Activated T-helper 1 cell treated with anti-CD3 and anti-CD28 coated beads, Interleukin-12 subunit alpha, Interleukin-12 subunit beta, Interleukin-2, Interleukin-4 antibody, amounts not matched to agents 30 ng/mL and 10 ng/mL and 1 ng/mL, durations not matched to agents 14 hours and 24 hours and 36 hours (primary cell): ENCODE data around the gene KCNAB1. TPM values are rescaled to one million over a fixed set of nuclear protein-coding genes. Genes with fewer than 3 reads are reported as not detected.

Source experiments
- DNase-seq: peaks from one replicate; pipeline ENCODE4 v3.0.0; 2021; ENCODE audit warnings: low spot score
- H3K27ac Mint-ChIP-seq: one replicate; pipeline ENCODE4 v1.8.0; 2021; ENCODE audit warnings: mild to moderate bottlenecking, mixed read lengths
- H3K27me3 Mint-ChIP-seq: one replicate; pipeline ENCODE4 v1.8.0; 2022; ENCODE audit warnings: mild to moderate bottlenecking, moderate library complexity, mixed read lengths; ENCODE audit not compliant: insufficient read depth
- H3K36me3 Mint-ChIP-seq: one replicate; pipeline ENCODE4 v1.8.0; 2021; ENCODE audit warnings: low read depth, mixed read lengths
- H3K4me1 Mint-ChIP-seq: one replicate; pipeline ENCODE4 v1.8.0; 2021; ENCODE audit warnings: low read depth, mixed read lengths
- H3K4me3 Mint-ChIP-seq: one replicate; pipeline ENCODE4 v1.8.0; 2021; ENCODE audit warnings: mild to moderate bottlenecking, moderate library complexity, mixed read lengths
- H3K9me3 Mint-ChIP-seq: one replicate; pipeline ENCODE4 v1.8.0; 2021; ENCODE audit warnings: mixed read lengths
- intact Hi-C: fragments of 100-400 bp; cut with micrococcal nuclease; formaldehyde crosslinking; loops from one replicate; pipeline ENCODE4 v1.15.1; 2024
- total RNA-seq: library from RNA; stranded (reverse); gene quantifications from 2 replicates; pipeline ENCODE4 v1.2.3, GENCODE V29; 2022

KCNAB1 gene
- total RNA-seq, 1 donor from 2014 or later: not detected

- Mint-ChIP-seq H3K4me3 (no peak overlapping the region), H3K27ac (no peak overlapping the region), H3K36me3 (no peaks in the 10 kb centered on the region), H3K27me3 (peaks cover 34% of the 10 kb centered on the region), H3K9me3 (no peaks in the 10 kb centered on the region), H3K4me1 (no peaks in the 10 kb centered on the region)
- no peak for DNase-seq
- intact Hi-C loops: no loop called here
These were observed 327.9 kb downstream of the KCNAB1 start for GRCh38 chr3:156448300-156448699.

GRCh38 chr3:156449710-156450574 lies 329.6 kb downstream of the KCNAB1 start:
- DNase-seq: no peak
- no peaks in the 10 kb centered on the region for H3K36me3 Mint-ChIP-seq
- H3K4me1 Mint-ChIP-seq: no peaks in the 10 kb centered on the region
- H3K27me3 Mint-ChIP-seq: peaks cover 35% of the 10 kb centered on the region
- H3K4me3 Mint-ChIP-seq: no peak overlapping the region
- no peaks in the 10 kb centered on the region for H3K9me3 Mint-ChIP-seq
- no peak overlapping the region for H3K27ac Mint-ChIP-seq
- intact Hi-C loops: loop anchor here (1.0 to 2.0 kb wide), 2 partner anchors 59 to 299 kb away; no protein-coding TSS in a partner anchor

DNA sequence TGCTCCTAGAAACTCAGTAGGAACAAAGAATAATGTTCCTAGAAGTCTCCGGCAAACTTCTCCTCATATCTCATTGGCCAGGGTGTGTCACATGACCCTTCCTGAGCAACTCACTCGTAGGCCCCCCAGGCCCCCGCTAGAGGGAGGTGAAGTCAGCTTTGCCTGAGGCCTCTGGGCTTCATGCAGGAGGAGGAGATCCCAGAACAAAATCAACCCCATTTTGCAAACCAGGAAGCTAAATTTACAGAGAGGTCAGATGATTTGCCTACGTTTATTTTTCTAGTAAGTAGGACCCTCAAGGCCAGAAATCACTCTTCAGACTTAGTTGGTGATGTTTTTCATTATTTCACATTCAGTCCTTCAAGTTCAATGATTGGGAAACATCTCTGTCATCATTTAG lies 335.5 kb downstream of the KCNAB1 start:
- intact Hi-C loops: no loop called here
- H3K36me3 Mint-ChIP-seq: no peaks in the 10 kb centered on the region
- H3K27me3 Mint-ChIP-seq: peaks cover 21% of the 10 kb centered on the region
- no peaks in the 10 kb centered on the region for H3K4me1 Mint-ChIP-seq
- no peak for DNase-seq
- no peak overlapping the region for H3K4me3 Mint-ChIP-seq
- H3K27ac Mint-ChIP-seq: no peak overlapping the region
- no peaks in the 10 kb centered on the region for H3K9me3 Mint-ChIP-seq

GRCh38 chr3:156456771-156457224 lies 336.4 kb downstream of the KCNAB1 start:
- DNase-seq: no peak
- no peak overlapping the region for H3K27ac Mint-ChIP-seq
- no peaks in the 10 kb centered on the region for H3K4me1 Mint-ChIP-seq
- H3K4me3 Mint-ChIP-seq: no peak overlapping the region
- intact Hi-C loops: no loop called here
- no peaks in the 10 kb centered on the region for H3K36me3 Mint-ChIP-seq
- no peaks in the 10 kb centered on the region for H3K9me3 Mint-ChIP-seq
- peaks cover 25% of the 10 kb centered on the region for H3K27me3 Mint-ChIP-seq

- intact Hi-C loops: no loop called here
- DNase-seq: no peak
- H3K4me1 Mint-ChIP-seq: no peaks in the 10 kb centered on the region
- H3K9me3 Mint-ChIP-seq: no peaks in the 10 kb centered on the region
- H3K36me3 Mint-ChIP-seq: no peaks in the 10 kb centered on the region
- H3K27me3 Mint-ChIP-seq: peaks cover 32% of the 10 kb centered on the region
- no peak overlapping the region for H3K27ac Mint-ChIP-seq
- H3K4me3 Mint-ChIP-seq: no peak overlapping the region
These were observed 339.1 kb downstream of the KCNAB1 start for GRCh38 chr3:156459434-156459833.

DNA sequence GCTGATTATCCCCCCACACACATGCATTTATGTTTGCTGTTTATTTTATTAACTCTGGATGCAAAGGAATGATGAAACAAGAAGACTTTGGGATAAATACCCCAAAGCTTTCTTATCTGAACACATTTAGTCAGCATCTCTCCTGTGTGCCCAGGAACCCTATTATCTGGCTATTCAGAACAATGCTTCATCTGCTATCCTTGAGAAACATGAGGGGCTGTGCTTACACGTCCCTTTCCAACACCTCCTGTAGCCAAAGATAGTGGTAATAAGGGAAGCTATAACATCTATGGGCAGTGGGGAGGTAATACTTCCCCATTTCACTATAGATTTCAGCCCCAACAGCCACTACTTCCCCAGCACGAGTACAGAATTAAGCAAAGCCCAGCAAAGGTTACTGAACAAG lies 339.8 kb downstream of the KCNAB1 start:
- H3K4me1 Mint-ChIP-seq: no peaks in the 10 kb centered on the region
- no peaks in the 10 kb centered on the region for H3K9me3 Mint-ChIP-seq
- no peak overlapping the region for H3K4me3 Mint-ChIP-seq

DNA sequence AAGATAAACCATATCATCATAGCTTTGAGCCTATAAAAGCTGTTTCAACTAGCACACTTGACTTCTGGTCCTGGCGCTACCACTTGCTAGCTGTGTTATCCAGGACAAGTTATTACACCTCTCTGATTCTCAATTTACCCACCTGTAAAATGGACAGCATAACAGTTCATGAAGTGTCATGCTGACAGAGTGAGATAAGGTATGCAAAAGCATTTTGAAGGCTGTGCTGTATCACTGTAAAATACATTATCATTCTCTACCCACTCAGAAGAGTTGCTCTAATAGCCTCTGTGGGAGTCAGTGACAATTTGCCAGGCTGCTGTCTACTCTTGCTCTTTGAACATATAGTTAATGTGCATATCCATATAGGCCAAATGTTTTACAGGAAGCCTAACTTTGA lies 341.5 kb downstream of the KCNAB1 start:
- Mint-ChIP-seq H3K36me3 (no peaks in the 10 kb centered on the region), H3K27me3 (peaks cover 38% of the 10 kb centered on the region), H3K27ac (no peak overlapping the region), H3K9me3 (no peaks in the 10 kb centered on the region), H3K4me3 (no peak overlapping the region), H3K4me1 (no peaks in the 10 kb centered on the region)
- intact Hi-C loops: no loop called here
- DNase-seq: no peak

More for the DNA sequence above, 339.8 kb downstream of the KCNAB1 start:
- intact Hi-C loops: no loop called here
- H3K27me3 Mint-ChIP-seq: peaks cover 33% of the 10 kb centered on the region
- no peak for DNase-seq
- no peaks in the 10 kb centered on the region for H3K36me3 Mint-ChIP-seq
- H3K27ac Mint-ChIP-seq: no peak overlapping the region

- Mint-ChIP-seq H3K36me3 (no peaks in the 10 kb centered on the region), H3K4me1 (no peaks in the 10 kb centered on the region), H3K9me3 (no peaks in the 10 kb centered on the region), H3K27ac (no peak overlapping the region), H3K27me3 (peaks cover 35% of the 10 kb centered on the region), H3K4me3 (no peak overlapping the region)
- intact Hi-C loops: no loop called here
- DNase-seq: no peak
These were observed 342.7 kb downstream of the KCNAB1 start for GRCh38 chr3:156463123-156463522.

DNA sequence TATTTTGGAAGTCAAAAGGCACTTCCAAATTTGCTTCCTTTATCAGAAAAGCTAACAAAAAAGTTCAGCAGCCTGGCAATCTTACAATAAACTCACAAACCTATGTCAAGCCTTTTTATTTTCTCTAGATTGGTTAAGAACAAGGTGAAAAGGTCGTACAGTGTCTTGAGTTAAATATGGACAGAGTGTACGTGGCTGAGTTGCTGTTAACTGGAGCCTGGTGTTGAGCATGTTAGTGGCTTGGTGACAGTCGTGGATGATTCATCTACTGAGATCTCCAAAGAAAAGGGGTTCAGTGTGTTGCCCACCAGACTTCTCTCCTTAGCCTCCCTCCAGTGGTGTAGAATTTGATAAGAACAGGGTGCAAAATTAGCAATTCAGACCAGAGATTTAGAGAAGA lies 344.8 kb downstream of the KCNAB1 start:
- no peak overlapping the region for H3K27ac Mint-ChIP-seq
- intact Hi-C loops: no loop called here
- no peaks in the 10 kb centered on the region for H3K36me3 Mint-ChIP-seq
- no peaks in the 10 kb centered on the region for H3K4me1 Mint-ChIP-seq
- no peak for DNase-seq
- H3K9me3 Mint-ChIP-seq: no peaks in the 10 kb centered on the region
- peaks cover 45% of the 10 kb centered on the region for H3K27me3 Mint-ChIP-seq
- H3K4me3 Mint-ChIP-seq: no peak overlapping the region

- Mint-ChIP-seq H3K4me3 (no peak overlapping the region), H3K27me3 (peaks cover 37% of the 10 kb centered on the region), H3K4me1 (no peaks in the 10 kb centered on the region), H3K27ac (no peak overlapping the region), H3K36me3 (no peaks in the 10 kb centered on the region), H3K9me3 (no peaks in the 10 kb centered on the region)
- DNase-seq: no peak
- intact Hi-C loops: no loop called here
These were observed 349.1 kb downstream of the KCNAB1 start for GRCh38 chr3:156469456-156469855.

DNA sequence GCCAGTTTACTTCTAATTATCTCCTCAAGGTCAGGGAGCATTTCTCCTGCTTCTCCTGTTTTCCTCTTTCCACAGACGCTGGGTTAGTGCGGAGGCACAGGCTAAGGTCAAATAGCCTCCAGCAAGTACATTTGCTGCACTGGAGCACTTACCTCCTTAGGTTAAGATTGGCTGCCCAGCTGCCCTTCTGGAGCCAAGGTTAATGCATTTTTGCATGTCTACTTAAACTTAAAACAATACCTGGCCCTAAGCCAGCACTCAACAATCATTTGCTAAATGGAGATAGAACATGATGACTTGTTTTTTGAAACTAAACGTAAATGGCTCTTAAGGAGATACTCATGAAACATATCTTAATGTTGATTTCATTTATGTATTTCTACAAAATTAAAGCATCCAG lies 351.1 kb downstream of the KCNAB1 start:
- H3K36me3 Mint-ChIP-seq: no peaks in the 10 kb centered on the region
- H3K9me3 Mint-ChIP-seq: no peaks in the 10 kb centered on the region
- intact Hi-C loops: loop anchor here (5.0 kb wide), 1 partner anchor 36 kb away; no protein-coding TSS in a partner anchor
- no peak for DNase-seq
- H3K27ac Mint-ChIP-seq: no peak overlapping the region
- H3K27me3 Mint-ChIP-seq: peaks cover 46% of the 10 kb centered on the region
- no peaks in the 10 kb centered on the region for H3K4me1 Mint-ChIP-seq
- H3K4me3 Mint-ChIP-seq: no peak overlapping the region

DNA sequence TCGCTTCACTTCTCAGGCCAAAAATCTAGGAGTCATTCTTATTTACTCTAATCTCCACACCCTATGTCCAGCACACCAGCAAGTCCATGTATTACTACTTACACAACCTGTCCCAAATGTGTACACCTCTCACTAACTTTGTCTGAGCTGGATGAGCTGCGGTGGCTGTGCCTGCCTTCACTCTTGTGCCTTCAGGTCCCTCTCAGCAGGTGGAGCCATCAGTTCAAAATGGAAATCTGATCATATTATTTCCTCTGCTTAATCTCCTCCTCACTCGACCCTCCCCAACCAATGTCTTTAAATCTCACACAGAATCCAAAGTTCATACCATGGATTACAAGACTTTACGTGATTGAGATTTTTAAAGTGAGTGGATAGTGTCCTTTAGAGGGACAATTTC lies 351.8 kb downstream of the KCNAB1 start:
- Mint-ChIP-seq H3K4me1 (no peaks in the 10 kb centered on the region), H3K9me3 (no peaks in the 10 kb centered on the region), H3K36me3 (no peaks in the 10 kb centered on the region), H3K27me3 (peaks cover 53% of the 10 kb centered on the region), H3K4me3 (no peak overlapping the region), H3K27ac (no peak overlapping the region)
- no peak for DNase-seq
- intact Hi-C loops: loop anchor here (5.0 kb wide), 1 partner anchor 35 kb away; no protein-coding TSS in a partner anchor

DNA sequence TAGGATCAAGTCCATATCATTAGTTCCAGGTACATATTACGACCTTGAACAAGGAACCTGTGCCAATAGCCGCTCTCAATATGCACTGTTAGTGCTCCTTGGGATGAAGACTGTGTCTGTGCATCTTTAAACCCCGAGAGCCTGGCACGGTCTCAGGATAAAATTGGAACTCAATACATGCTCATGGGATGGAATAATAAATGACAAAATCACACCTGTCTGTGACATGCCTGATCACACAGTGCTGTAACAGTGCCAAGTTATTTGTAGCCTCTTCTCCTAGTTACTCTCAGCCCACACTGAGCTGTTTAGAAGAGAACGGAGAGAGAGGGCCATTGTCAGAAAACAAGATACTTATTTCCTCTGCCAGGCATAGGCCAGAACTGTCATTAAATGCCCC lies 352.3 kb downstream of the KCNAB1 start:
- intact Hi-C loops: loop anchor here (5.0 kb wide), 1 partner anchor 35 kb away; no protein-coding TSS in a partner anchor
- Mint-ChIP-seq H3K27me3 (peaks cover 54% of the 10 kb centered on the region), H3K4me1 (no peaks in the 10 kb centered on the region), H3K9me3 (no peaks in the 10 kb centered on the region), H3K36me3 (no peaks in the 10 kb centered on the region), H3K4me3 (no peak overlapping the region), H3K27ac (no peak overlapping the region)
- DNase-seq: no peak
